LNCAP (cell line): ENCODE data around the gene PAWR.

Experiments used
- CTCF ChIP-seq: fragments of 450-650 bp; IDR thresholded peaks from 2 replicates; pipeline ENCODE4 v1.5.1; 2017; ENCODE audit warnings: mild to moderate bottlenecking

PAWR gene

GRCh38 chr12:79682593-79682992 is 8.2 kb downstream of the PAWR start:
- no peak for TF ChIP-seq CTCF

- no peak for TF ChIP-seq CTCF
These were observed 9.7 kb downstream of the PAWR start for GRCh38 chr12:79681008-79681590.

GRCh38 chr12:79680051-79680450 is 10.7 kb downstream of the PAWR start:
- TF ChIP-seq CTCF = no peak

GRCh38 chr12:79678306-79678705 is 12.5 kb downstream of the PAWR start:
- no peak for TF ChIP-seq CTCF

GRCh38 chr12:79677672-79678071 is 13.1 kb downstream of the PAWR start:
- no peak for TF ChIP-seq CTCF

- TF ChIP-seq CTCF = no peak
These were observed 14.2 kb downstream of the PAWR start for GRCh38 chr12:79676579-79676978.

- no peak for TF ChIP-seq CTCF
These were observed 16.1 kb downstream of the PAWR start for GRCh38 chr12:79674629-79675028.

GRCh38 chr12:79673354-79673753 is 17.4 kb downstream of the PAWR start:
- no peak for TF ChIP-seq CTCF
